ENCODE results near the gene KHK. TPM values are rescaled to one million over a fixed set of nuclear protein-coding genes. Genes with fewer than 3 reads are reported as not detected.

KHK gene
- total RNA-seq, 1 donor from 2014 or later = 3.3 TPM

DNA sequence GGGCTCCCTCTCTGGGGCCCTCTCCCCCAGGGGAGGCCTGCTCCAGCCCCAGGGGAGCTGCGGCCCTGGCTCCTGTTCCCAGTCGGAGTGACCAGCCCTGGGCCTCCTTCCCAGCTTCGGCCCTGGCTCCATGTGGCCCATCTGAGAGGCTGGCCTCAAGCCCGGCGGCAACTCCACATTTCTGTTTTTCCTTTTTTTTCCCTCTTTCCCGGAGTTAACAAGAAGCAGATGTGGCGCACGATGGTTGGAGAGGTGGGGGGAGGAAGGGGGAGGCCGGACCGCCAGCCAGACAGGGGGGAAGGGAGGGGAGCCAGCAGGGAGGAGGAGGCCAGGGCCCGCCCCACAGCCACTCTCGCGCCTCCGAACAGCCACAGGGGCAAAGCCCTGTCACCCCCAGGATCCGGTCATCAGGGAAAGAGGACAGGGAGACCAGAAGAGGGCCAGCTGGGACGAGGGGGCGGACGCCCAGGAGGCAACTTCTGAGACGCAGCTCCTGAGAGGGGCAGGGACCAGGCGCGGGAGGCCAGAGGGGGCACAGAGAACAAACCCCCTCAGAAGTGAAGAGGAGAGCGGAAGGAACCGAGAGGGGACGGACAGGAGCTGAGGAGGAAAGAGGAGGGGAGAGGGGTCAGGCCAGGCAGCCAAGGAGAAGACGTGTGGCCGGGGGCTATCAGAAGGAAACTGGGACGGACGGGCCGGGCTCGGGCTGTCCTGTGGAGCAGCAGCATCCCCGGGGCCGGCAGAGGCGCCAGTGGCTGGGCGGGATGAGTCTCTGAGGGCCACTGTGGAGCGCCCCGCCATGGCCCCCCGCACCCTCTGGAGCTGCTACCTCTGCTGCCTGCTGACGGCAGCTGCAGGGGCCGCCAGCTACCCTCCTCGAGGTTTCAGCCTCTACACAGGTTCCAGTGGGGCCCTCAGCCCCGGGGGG is 8.0 kb upstream of the KHK start, which contains the start of gene EMILIN1:
Gene EMILIN1, plus strand, starts transcription at position 349 of the 928 bp plus-strand sequence. Its CDS starts 451 bp downstream, at position 800.
- ATAC-seq (ENCODE audit: poor library complexity) (peak; percentile 74), DNase-seq (peak; percentile 90)
- intact Hi-C loops (cut with DNase I) = no loop called here

DNA sequence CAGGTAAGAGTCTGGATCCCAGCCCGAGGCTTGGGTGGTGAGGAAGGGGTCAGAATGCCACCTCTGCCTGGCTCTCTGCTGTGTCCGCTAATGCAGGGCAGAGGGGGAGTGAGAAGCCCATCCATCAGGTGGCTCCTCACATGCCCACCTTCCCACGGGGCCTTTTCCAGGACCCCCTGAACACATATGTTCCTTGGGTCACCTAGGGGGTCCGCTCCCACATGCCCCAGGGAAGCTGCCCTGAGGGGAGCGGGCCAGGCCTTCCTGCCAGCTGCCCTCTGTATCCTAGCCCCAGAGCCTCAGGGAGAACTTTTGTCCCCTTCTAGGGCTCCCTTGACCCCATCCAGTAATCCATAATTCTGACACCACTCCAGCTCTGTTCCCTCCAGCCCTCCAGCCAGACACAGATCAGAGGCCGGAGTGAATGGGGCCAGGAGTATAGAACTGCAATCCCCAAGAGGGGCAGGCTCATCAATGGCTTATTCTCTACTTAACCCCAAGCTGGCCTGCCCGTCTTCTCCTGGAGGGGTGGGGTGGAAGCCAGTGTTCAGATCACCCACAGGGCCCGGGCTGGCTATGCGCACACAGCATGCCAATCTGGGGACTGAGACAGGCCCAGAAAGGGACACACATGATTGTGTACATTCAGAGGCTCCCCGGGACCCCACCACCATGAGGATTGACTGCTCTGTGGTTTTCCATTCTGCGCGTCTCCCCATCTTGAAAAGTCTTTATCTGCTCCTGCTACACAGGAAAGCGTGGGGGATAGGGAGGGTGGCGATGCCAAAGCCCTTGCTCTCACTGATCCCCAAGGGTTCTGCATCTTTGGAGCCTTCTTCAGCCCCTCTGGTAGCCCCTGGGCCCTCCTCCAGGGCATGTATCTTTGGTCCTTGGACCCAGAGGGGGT is 7.1 kb upstream of the KHK start:
- ATAC-seq (ENCODE audit: poor library complexity) (no peak), DNase-seq (peak; percentile 36)
- intact Hi-C loops (cut with DNase I) = loop anchor here (10.0 kb wide), 1 partner anchor 45 kb away; the partner anchor contains the start of gene TMEM214

DNA sequence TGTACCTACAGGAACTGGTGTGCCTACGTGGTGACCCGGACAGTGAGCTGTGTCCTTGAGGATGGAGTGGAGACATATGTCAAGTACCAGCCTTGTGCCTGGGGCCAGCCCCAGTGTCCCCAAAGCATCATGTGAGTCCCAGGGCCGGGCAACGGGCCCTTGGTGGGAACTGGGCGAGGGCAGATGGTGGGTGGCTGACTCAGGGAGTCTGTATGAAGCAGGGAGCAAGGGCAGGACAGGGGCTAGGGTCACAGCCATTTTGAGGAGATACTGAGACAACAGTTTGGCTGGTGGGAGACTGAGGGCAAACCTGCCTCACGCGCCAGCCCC is 6.5 kb upstream of the KHK start:
- no peak for ATAC-seq (ENCODE audit: poor library complexity)
- DNase-seq = peak; percentile 39
- intact Hi-C loops (cut with DNase I) = loop anchor here (10.0 kb wide), 1 partner anchor 45 kb away; the partner anchor contains the start of gene TMEM214

- no peak for ATAC-seq (ENCODE audit: poor library complexity)
- intact Hi-C loops (cut with DNase I) = loop anchor here (10.0 kb wide), 1 partner anchor 46 kb away; the partner anchor contains the start of gene TMEM214
- peak; percentile 45 for DNase-seq
Observed at GRCh38 chr2:27080603-27080936, 6.0 kb upstream of the KHK start.

GRCh38 chr2:27081984-27082772 is 4.4 kb upstream of the KHK start:
- ATAC-seq (ENCODE audit: poor library complexity) (no peak), DNase-seq (peak; percentile 39)
- intact Hi-C loops (cut with DNase I) = loop anchor here (10.0 kb wide), 1 partner anchor 47 kb away; the partner anchor contains the start of gene TMEM214

DNA sequence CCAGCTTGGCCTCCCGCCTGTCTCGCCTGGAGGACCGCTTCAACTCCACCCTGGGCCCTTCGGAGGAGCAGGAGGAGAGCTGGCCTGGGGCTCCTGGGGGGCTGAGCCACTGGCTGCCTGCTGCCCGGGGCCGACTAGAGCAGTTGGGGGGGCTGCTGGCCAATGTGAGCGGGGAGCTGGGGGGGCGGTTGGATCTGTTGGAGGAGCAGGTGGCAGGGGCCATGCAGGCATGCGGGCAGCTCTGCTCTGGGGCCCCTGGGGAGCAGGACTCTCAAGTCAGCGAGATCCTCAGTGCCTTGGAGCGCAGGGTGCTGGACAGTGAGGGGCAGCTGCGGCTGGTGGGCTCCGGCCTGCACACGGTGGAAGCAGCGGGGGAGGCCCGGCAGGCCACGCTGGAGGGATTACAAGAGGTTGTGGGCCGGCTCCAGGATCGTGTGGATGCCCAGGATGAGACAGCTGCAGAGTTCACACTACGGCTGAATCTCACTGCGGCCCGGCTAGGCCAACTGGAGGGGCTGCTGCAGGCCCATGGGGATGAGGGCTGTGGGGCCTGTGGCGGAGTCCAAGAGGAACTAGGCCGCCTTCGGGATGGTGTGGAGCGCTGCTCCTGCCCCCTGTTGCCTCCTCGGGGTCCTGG is 3.7 kb upstream of the KHK start:
- ATAC-seq (ENCODE audit: poor library complexity) = no peak
- DNase-seq = peak; percentile 39
- intact Hi-C loops (cut with DNase I) = loop anchor here (10.0 kb wide), 1 partner anchor 48 kb away; the partner anchor contains the start of gene TMEM214

GRCh38 chr2:27083410-27084296 is 2.9 kb upstream of the KHK start:
- DNase-seq = peak; percentile 28
- no peak for ATAC-seq (ENCODE audit: poor library complexity)
- intact Hi-C loops (cut with DNase I) = loop anchor here (2.0 to 10.0 kb wide), 2 partner anchors 49 to 117 kb away; partner anchors contain the start of gene TMEM214

DNA sequence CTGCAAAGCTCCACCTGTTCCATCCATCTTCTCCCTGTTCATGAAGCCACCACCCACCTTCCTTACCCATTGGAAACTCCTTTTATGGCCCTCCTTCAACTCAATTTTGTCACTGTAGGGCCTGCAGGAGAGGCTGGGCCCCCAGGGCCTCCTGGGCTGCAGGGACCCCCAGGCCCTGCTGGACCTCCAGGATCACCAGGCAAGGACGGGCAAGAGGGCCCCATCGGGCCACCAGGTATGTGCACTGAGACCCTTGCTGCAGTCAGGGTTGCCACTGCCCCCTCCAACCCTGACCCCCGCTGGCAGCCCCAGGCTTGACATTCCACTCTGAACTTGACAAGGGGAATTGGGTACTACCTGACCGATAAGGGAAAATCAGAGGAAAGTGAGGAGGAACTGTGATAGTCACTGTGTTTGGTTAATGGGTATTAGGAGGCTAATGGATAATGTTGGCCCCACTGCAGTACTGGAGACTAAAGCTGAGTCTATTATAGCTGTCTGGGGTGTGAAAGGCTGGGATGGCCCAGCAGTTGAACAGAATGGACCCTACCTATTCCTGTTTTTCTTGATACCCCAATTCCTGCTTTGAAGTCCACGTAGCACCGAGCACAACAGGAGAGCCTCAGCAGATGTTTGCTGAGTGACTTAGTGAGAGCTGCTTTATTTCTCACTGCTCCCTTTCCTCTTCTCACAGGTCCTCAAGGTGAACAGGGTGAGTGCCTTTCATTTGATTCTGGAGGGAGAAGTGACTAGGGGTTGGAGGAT is 2.1 kb upstream of the KHK start:
- ATAC-seq (ENCODE audit: poor library complexity) (no peak), DNase-seq (no peak)
- intact Hi-C loops (cut with DNase I) = loop anchor here (2.0 to 10.0 kb wide), 2 partner anchors 50 to 118 kb away; partner anchors contain the start of gene TMEM214

- DNase-seq (no peak), ATAC-seq (ENCODE audit: poor library complexity) (no peak)
- intact Hi-C loops (cut with DNase I) = loop anchor here (2.0 to 10.0 kb wide), 2 partner anchors 50 to 118 kb away; partner anchors contain the start of gene TMEM214
Observed at GRCh38 chr2:27085062-27085672, 1.4 kb upstream of the KHK start.

- DNase-seq = peak; percentile 89
- intact Hi-C loops (cut with DNase I) = loop anchor here (2.0 to 10.0 kb wide), 2 partner anchors 51 to 119 kb away; partner anchors contain the start of gene TMEM214
- peak; percentile 69 for ATAC-seq (ENCODE audit: poor library complexity)
Observed at GRCh38 chr2:27085673-27086089, 891 bp upstream of the KHK start.

DNA sequence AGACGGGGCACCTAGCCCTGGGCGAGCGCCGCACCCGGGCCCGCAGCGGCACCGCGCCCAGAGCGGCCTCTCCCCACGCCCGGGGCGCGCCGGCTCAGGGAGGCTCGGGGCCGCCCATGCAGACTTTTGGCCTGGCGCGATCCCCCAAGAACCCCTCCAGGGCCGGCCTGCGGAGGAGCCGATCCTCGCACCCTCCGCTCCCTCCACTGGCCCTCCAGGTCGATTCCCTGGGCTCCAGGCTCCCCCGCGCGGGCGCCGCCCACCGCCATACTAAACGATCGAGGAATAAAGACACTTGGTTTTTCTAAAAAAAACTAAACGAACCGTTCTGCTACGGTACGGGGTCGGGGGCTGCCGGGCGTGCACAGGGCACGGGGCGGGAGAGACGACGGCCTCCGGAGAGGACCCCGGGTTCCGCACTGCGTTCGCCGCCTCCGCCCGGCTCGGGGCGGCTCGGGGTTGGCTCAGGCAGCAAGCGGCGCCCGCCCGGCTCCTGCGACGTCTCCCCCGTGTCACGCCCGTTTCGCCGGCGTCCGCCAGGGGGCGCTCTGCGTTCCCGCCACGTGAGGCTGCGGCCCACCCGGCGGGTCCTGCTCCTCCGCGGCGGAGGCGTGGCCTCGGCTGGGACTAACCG is 365 bp upstream of the KHK start:
- intact Hi-C loops (cut with DNase I) = loop anchor here (10.0 kb wide), 1 partner anchor 51 kb away; the partner anchor contains the start of gene TMEM214
- ATAC-seq (ENCODE audit: poor library complexity) (peak; percentile 92), DNase-seq (peak; percentile 98)

DNA sequence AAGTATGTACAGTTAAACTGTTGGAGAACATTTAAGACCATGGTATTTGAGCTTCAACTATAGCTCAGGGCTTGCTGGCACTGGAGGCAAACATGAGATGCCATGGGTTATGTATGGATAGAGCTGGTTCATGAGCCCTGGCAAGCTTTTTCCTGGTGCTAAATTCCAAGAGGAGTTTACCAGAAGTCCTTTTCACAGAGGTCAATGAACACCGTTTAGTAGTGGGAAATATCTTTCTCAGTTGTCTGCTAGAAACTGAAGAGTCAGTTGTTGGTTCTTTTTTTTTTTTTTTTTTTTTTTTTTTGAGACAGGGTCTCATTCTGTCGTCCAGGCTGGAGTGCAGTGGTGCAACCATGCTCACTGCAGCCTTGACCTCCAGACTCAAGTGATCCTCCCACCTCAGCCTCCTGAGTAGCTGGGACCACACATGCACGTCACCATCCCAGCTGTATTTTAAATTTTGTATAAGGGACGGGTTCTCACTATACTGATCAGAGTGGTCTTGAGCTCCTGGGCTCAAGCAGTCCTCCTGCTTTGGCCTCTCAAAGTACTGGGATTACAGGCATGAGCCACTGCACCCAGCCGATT is 1.3 kb downstream of the KHK start:
- ATAC-seq (ENCODE audit: poor library complexity) (no peak), DNase-seq (no peak)
- intact Hi-C loops (cut with DNase I) = loop anchor here (10.0 kb wide), 1 partner anchor 53 kb away; the partner anchor contains the start of gene TMEM214

GRCh38 chr2:27088634-27089033 is 2.1 kb downstream of the KHK start:
- DNase-seq (no peak), ATAC-seq (ENCODE audit: poor library complexity) (no peak)
- intact Hi-C loops (cut with DNase I) = loop anchor here (10.0 kb wide), 1 partner anchor 54 kb away; the partner anchor contains the start of gene TMEM214

Data from Right ventricle myocardium superior (tissue), 1 donor.